Bronchial epithelial cell (primary cell): ENCODE data around the gene MC2R. TPM values are rescaled to one million over a fixed set of nuclear protein-coding genes. Genes with fewer than 3 reads are reported as not detected.

Experiments used
- DNase-seq: peaks from one replicate; pipeline ENCODE4 v3.0.0-alpha.2; 2010; ENCODE audit warnings: low read depth
- FAIRE-seq: peaks from 2 replicates; lab custom pipeline; 2011; peaks lifted over from hg19 to GRCh38; lab: Jason Lieb, UNC
- H3K27me3 ChIP-seq: 2 replicates; pipeline ENCODE4 v1.5.1; 2011; ENCODE audit warnings: low read length; ENCODE audit not compliant: control insufficient read depth, insufficient read depth
- H3K36me3 ChIP-seq: 2 replicates; pipeline ENCODE4 v1.5.1; 2011; ENCODE audit warnings: low read length; ENCODE audit not compliant: control insufficient read depth, insufficient read depth
- H3K4me3 ChIP-seq: 2 replicates; pipeline ENCODE4 v1.5.1; 2011; ENCODE audit warnings: mild to moderate bottlenecking, low read depth, low read length, control low read depth
- total RNA-seq: library from RNA; depleted of rRNA; stranded (reverse); fragments of >200 nt; gene quantifications from 2 replicates; pipeline ENCODE4 v1.2.1, GENCODE V29; 2014
- TF ChIP-seq, protein P1 (sequence below): IDR thresholded peaks from 2 replicates; pipeline ENCODE4 v1.5.1; 2011; ENCODE audit warnings: mild to moderate bottlenecking, moderate library complexity, low read length, control low read depth, inconsistent platforms; ENCODE audit not compliant: insufficient read depth, severe bottlenecking

The MC2R gene
- total RNA-seq, 1 donor from 2014 or later = not detected

DNA sequence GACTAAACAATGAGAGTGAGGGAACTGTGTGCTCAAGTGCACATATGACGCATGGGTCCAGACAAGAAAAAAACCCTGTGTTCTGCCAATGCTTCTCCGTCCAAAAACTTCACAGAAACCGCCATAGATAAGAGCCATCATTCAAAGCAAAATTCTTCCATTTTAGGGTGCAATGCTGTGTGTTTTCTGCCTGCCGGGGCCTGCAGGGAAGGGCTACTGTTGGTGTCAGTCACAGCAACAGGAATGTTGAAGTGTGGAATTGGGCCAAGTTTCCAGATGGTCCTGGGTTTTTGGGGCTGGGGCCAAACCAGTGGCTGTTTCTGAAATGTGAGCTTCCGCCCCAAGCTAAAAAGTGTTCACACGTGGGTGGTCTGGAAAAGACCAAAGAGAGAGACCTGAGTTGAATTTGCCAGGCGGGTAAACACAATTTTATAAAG, 677 bp upstream of the MC2R start:
- no peaks in the 10 kb centered on the region for H3K36me3 ChIP-seq
- TF ChIP-seq, protein P1, sequence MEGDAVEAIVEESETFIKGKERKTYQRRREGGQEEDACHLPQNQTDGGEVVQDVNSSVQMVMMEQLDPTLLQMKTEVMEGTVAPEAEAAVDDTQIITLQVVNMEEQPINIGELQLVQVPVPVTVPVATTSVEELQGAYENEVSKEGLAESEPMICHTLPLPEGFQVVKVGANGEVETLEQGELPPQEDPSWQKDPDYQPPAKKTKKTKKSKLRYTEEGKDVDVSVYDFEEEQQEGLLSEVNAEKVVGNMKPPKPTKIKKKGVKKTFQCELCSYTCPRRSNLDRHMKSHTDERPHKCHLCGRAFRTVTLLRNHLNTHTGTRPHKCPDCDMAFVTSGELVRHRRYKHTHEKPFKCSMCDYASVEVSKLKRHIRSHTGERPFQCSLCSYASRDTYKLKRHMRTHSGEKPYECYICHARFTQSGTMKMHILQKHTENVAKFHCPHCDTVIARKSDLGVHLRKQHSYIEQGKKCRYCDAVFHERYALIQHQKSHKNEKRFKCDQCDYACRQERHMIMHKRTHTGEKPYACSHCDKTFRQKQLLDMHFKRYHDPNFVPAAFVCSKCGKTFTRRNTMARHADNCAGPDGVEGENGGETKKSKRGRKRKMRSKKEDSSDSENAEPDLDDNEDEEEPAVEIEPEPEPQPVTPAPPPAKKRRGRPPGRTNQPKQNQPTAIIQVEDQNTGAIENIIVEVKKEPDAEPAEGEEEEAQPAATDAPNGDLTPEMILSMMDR = no peak
- H3K4me3 ChIP-seq = no peak overlapping the region
- H3K27me3 ChIP-seq = no peaks in the 10 kb centered on the region
- no peak for FAIRE-seq
- peak; percentile 13 for DNase-seq

GRCh38 chr18:13914756-13915155, 580 bp downstream of the MC2R start:
- H3K4me3 ChIP-seq = no peak overlapping the region
- no peak for DNase-seq
- no peaks in the 10 kb centered on the region for H3K27me3 ChIP-seq
- no peak for FAIRE-seq
- no peaks in the 10 kb centered on the region for H3K36me3 ChIP-seq
- TF ChIP-seq, protein P1 = no peak

- FAIRE-seq (no peak), DNase-seq (no peak)
- TF ChIP-seq, protein P1 = no peak
- Histone ChIP-seq H3K27me3 (no peaks in the 10 kb centered on the region), H3K4me3 (no peak overlapping the region), H3K36me3 (no peaks in the 10 kb centered on the region)
Observed at GRCh38 chr18:13914170-13914569, 1.2 kb downstream of the MC2R start.

GRCh38 chr18:13913205-13913604, 2.1 kb downstream of the MC2R start:
- FAIRE-seq = no peak
- TF ChIP-seq, protein P1 = no peak
- Histone ChIP-seq H3K4me3 (no peak overlapping the region), H3K36me3 (no peaks in the 10 kb centered on the region), H3K27me3 (no peaks in the 10 kb centered on the region)
- no peak for DNase-seq

- Histone ChIP-seq H3K27me3 (no peaks in the 10 kb centered on the region), H3K36me3 (no peaks in the 10 kb centered on the region), H3K4me3 (no peak overlapping the region)
- FAIRE-seq (no peak), DNase-seq (no peak)
- TF ChIP-seq, protein P1 = no peak
Observed at GRCh38 chr18:13912601-13913000, 2.7 kb downstream of the MC2R start.

DNA sequence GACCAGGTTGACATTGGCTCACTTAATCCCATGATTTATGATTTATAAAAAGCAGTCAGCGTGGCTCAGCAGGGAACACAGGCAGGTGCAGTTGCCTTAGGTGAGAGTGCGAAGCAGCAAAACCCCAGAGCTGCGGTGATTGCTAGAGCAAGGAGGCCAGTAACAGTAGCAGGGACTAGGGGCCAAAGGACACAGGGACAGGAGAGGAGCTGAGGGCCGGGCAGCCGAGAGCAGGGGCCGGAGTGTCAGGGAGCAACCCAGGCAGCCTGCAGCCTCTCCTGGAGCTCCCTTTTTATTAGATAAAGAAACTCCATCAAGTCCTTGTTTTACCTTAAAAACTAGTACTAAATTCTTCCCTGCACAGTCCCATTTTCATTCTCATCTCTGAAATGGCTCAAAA, 4.3 kb downstream of the MC2R start:
- TF ChIP-seq, protein P1 = no peak
- Histone ChIP-seq H3K27me3 (no peaks in the 10 kb centered on the region), H3K36me3 (no peaks in the 10 kb centered on the region), H3K4me3 (no peak overlapping the region)
- no peak for FAIRE-seq
- DNase-seq = no peak
